ENCODE measurements around the gene SMARCA4.
"Not testable (repeated sequence)": the region's sequence is repeated elsewhere in the genome, so short reads cannot be mapped to it uniquely, and the experiment has no call there.

Gene SMARCA4

DNA sequence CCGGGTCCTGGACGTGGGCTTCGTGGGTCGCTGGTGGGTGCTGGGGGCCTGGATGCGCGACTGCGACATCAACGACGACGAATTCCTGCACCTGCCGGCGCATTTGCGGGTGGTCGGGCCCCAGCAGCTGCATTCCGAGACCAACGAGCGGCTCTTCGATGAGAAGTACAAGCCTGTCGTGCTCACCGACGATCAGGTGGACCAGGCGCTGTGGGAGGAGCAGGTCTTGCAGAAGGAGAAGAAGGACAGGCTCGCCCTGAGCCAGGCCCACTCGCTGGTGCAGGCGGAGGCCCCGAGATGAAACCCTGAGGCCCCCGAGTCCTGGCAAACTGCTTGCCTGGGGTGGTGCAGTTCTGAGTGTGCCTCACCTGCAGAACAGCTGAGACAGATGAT lies 31.4 kb upstream of the SMARCA4 start:
- no peak for DNase-seq

DNA sequence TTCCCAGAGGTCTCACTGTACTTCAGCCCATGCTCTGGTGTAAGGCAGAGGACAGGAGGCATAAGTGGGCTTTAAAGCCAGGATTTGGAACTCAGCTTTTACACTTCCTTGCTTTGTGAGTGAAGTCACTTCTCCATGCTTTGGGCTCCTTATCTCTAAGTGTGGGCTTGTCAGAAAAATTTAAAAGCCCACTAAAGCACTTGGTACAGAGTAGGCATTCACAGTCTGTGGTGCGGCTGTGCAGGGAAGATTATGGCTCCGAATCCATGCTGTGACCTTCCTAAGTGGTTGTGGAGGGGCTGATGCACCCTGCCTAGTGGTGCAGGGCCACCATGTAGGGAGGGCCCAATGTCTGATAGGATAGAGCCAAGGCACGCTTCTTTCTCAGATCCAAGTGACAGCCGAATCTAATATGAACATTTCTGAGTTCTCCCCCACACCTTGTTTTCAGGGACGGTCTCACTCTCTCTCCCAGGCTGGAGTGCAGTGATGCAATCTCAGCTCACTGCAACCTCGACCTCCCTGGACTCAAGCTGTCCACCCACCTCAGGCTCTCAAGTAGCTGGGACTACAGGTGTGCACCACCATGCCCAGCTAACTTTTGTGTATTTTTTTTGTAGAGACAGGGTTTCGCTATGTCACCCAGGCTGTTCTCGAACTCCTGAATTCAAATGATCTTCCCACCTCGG lies 25.3 kb upstream of the SMARCA4 start:
- DNase-seq = no peak

GRCh38 chr19:10936661-10937084 lies 24.2 kb upstream of the SMARCA4 start:
- DNase-seq = peak; percentile 59

DNA sequence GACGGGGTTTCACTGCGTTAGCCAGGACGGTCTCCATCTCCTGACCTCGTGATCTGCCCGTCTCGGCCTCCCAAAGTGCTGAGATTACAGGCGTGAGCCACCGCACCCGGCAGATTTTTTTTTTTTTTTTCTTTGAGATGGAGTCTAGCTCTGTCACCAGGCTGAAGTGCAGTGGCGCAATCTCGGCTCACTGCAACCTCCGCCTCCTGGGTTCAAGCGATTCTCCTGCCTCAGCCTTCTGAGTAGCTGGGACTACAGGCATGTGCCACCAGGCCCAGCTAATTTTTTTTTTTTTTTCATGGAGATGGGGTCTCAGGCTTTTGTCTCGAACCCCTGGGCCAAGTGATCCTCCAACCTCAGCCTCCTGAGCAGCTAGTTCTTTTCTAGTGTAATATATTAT lies 19.2 kb upstream of the SMARCA4 start:
- not testable (repeated sequence) for DNase-seq

DNA sequence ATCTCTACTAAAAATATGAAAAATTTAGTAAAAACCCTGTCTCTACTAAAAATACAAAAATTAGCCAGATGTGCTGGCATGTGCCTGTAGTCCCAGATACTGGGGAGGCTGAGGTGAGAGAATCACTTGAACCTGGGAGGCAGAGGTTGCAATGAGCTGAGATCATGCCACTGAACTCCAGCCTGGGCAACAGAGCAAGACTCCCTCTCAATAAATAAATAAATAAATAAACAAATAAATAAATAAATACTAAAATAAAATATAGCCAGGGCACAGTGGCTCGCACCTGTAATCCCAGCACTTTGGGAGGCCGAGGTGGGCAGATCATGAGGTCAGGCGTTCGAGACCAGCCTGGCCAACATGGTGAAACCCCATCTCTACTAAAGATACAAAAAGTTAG lies 17.4 kb upstream of the SMARCA4 start:
- not testable (repeated sequence) for DNase-seq

- no peak for DNase-seq
Measured at GRCh38 chr19:10945264-10945663, 15.6 kb upstream of the SMARCA4 start.

GRCh38 chr19:10946958-10947657 lies 13.7 kb upstream of the SMARCA4 start:
- no peak for DNase-seq

GRCh38 chr19:10952809-10953208 lies 8.0 kb upstream of the SMARCA4 start:
- DNase-seq = no peak

DNA sequence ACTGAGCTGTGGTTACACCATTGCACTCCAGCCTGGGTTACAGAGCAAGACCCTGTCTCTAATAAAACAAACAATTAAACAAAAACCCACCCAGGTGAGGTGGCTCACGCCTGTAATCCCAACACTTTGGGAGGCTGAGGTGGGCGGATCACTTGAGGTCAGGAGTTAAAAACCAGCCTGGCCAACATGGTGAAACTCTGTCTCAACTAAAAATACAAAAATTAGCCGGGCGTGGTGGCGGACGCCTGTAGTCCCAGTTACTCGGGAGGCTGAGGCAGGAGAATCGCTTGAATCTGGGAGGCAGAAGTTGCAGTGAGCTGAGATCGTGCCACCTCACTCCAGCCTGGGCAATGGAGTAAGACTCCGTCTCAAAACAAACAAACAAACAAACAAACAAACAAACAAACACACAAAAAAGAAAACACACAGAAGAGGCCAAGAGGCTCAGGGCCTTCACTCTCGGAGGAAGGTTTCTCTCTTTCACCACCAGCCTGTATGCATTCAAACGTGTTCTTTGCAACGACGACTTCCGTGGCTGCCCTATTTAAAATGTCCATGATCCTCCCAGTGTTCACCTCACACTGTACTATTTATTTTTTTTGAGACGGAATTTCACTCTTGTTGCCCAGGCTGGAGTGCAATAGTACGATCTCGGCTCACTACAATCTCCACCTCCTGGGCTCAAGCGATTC lies 1.4 kb upstream of the SMARCA4 start:
- DNase-seq = not testable (repeated sequence)

GRCh38 chr19:10961073-10961860 lies 437 bp downstream of the SMARCA4 start:
- no peak for DNase-seq

DNA sequence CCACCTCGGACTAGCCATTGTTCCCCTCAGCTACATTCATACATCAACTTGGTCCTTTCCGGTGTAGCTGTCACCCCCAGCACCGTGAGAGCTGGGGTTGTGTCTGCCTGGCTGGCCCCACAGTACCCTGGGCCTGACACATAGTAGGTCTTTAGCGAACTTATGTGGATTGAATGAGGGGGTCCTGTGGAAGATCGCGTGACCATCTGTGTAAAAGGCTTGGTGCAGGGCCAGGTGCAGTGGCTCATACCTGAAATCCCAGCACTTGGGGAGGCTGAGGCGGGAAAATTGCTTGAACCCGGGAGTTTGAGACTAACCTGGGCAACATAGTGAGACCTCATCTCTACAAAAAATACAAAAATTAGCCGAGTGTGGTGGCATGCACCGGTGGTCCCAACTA lies 2.0 kb downstream of the SMARCA4 start:
- DNase-seq = no peak

DNA sequence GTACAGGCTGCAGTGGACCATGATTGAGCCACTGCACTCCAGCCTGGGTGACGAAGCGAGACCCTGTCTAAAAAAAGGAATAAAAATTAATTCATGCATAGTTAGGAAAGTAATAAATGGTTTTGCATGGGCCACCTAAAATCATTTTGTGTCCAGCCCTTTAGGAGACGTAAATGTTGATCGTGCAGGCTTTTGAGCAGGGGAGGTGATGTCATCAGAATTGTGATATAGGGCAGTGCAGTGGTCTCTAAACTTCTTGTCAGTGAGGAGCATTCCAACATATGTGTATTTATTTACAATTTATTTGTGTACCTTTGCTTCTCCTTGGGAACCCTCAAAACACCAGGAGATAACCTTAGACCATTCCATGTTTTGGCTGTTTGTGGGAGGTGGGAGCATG lies 3.0 kb downstream of the SMARCA4 start:
- DNase-seq = no peak

DNA sequence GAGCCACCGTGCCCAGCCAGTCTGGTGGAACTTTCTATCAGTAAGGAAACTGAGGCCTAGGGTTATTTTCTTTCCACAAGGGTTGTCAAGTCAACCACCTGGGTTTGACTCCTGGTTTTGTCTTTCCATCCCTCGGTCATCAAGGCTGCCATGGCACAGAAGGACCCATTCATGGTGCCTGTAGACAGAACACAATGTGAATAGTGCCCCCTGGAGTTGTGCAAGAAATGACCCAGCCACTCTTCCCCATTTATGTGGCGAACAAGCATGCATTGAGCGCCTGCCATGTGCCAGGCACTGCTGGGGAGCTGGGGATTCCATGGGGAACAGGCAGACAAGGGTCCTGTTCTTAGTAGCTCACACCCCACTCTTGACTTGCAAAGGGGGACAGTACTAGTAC lies 4.1 kb downstream of the SMARCA4 start:
- DNase-seq = no peak

DNA sequence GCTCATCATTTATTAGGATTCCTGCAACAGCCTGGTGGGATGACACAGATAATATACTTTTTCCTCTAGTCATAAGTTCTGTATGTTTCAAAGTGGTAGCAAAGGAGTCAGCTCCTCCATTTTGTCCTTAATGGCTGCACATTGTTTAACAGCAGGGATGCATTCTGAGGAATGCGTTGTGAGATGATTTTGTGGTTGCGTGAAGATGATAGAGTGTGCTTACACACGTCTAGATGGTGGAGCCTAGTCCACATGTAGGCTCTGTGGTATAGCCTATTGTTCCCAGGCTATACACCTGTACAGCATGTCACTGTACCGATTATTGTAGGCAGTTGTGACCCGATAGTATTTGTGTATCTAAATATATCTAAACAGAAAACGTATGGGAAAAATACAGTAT lies 4.6 kb downstream of the SMARCA4 start:
- no peak for DNase-seq

- DNase-seq = no peak
Measured at GRCh38 chr19:10966809-10967208, 6.0 kb downstream of the SMARCA4 start.

DNA sequence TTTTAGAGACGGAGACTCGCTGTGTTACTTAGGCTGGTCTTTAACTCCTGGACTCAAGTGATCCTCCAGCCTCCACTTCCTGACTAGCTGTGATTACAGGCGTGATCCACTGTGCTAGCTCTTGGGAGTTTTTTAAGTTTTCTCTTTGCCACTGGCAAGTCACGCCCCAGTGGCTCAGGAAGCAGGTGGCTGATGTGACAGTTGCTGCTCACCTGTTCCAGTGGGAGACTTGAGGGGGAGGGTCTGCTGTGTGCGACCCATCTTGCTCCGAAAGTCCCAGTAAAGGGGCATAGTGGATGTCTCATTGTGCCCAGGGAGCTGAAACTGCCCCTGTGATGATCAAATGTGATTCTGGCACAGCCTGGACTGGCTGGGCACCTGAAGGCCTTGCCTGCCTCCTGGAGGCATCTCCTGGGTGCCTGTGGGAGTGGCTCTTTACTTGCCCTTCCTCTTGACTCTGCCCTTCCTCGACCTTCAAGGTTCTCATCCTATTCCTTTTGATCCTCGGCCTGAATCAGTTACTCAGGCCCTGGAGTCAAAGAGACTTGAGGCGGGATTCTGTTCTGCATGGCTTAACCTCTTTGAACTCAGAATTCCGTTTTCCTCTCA lies 7.8 kb downstream of the SMARCA4 start:
- DNase-seq = no peak

- no peak for DNase-seq
Measured at GRCh38 chr19:10971107-10971726, 10.4 kb downstream of the SMARCA4 start.

DNA sequence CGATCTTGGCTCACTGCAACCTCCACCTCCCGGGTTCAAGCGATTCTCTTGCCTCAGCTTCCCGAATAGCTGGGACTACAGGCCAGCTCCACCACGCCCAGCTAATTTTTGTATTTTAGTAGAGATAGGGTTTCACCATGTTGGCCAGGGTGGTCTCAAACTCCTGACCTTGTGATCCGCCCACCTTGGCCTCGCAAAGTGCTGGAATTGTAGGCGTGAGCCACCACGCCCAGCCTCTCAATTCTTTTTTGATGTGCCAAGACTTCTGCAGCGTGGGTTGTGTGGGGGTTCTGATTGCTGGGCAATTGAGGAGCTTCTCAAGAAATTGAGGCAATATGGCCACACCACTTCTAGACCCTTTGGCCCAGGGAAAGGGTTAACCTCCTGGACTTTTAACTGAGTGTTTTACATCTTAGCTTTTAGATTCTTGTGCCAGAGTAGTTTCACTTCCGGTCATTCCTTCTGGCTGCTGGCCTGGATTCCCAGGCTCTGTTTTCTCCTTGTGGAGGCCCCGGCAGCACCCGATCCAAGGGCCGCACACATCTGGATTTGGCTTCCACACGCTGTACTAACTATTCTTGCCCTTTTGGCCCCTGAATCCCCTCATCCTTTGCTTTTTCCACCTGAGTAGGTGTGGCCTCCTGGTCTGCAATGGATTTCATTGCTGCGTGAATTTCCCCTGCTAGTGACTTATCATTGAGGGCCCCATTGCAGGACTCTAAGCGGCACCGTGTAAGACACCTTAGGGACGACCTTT lies 14.7 kb downstream of the SMARCA4 start:
- DNase-seq = no peak

DNA sequence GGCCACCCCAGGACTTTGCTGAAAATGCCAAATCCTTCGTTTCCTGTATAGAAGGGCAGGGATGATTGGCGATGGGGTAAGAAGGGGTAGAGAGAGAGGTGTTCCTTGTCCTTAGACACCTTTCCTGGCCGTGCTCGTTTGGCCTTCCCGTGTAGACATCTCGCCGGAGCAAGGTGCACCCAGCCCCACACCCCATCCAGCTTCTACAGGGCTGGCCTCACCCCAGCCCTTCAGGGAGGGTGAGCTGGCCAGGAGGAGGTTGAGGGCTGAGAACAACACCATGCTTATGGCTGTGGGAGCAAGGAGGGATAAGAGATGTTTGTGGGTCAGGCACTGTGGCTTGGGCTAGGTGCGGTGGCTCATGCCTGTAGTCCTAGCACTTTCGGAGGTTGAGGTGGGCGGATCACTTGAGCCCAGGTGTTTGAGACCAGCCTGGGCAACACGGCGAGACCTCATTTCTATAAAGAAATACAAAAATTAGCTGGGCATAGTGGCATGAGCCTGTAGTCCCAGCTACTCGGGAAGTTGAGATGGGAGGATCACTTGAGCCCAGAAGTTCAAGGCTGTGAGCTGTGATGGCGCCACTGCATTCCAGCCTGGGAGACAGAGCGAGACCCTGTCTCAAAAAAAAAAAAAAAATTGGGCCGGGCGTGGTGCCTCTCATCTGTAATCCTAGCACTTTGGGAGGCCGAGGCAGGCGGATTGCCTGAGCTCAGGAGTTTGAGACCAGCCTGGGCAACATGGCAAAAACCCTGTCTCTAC lies 15.5 kb downstream of the SMARCA4 start:
- no peak for DNase-seq

DNA sequence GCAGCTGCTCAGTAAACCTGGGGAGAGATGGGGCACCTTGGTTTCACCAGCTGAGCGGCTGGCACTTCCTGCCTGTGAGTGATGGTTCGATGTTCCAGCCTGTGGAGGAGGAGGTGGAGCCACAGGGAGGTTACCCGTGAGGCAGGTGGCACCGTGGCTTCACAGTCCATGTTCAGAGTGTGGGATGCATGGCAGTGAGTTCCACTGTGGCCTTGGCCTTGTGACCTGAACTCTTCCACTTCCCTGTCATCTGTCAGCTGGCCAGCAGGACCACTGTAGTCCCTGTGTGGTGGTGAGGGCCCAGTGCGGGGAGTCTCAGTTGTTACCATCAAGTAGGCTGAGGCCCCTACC lies 16.9 kb downstream of the SMARCA4 start:
- DNase-seq = no peak

GRCh38 chr19:10979951-10980381 lies 19.1 kb downstream of the SMARCA4 start:
- no peak for DNase-seq

All from NCI-H446 treated with DMSO at 0.1 percent for 48 hours (cell line).